Parathyroid adenoma (tissue), 2 donors: ENCODE results near the gene ART5.
A peak's percentile ranks its signal among the peaks of the same experiment; 100 is the strongest.
"Not testable (repeated sequence)": the region's sequence is repeated elsewhere in the genome, so short reads cannot be mapped to it uniquely, and the experiment has no call there.

Source experiments
- H2AFZ ChIP-seq: fragments of 300-600 bp; sonication (generic); one replicate; pipeline ENCODE4 v1.7.0; 2017; ENCODE audit warnings: antibody characterized with exemption, mild to moderate bottlenecking
- H3K27ac ChIP-seq: fragments of 300-600 bp; sonication (generic); one replicate; pipeline ENCODE4 v1.7.0; 2017
- H3K27me3 ChIP-seq: fragments of 300-600 bp; sonication (generic); one replicate; pipeline ENCODE4 v1.7.0; 2017; ENCODE audit warnings: low read length; ENCODE audit not compliant: control insufficient read depth, insufficient read depth
- H3K36me3 ChIP-seq: fragments of 300-600 bp; sonication (generic); one replicate; pipeline ENCODE4 v1.7.0; 2017; ENCODE audit warnings: low read length; ENCODE audit not compliant: control insufficient read depth, insufficient read depth
- H3K4me1 ChIP-seq: fragments of 300-600 bp; sonication (generic); one replicate; pipeline ENCODE4 v1.7.0; 2017; ENCODE audit warnings: control low read depth
- H3K4me2 ChIP-seq: fragments of 300-600 bp; sonication (generic); one replicate; pipeline ENCODE4 v1.7.0; 2017; ENCODE audit warnings: low read length
- H3K4me3 ChIP-seq: fragments of 300-600 bp; sonication (generic); one replicate; pipeline ENCODE4 v1.7.0; 2017; ENCODE audit warnings: low read depth, low read length
- H3K79me2 ChIP-seq: fragments of 300-600 bp; sonication (generic); one replicate; pipeline ENCODE4 v1.7.0; 2017; ENCODE audit warnings: control low read depth
- H3K9ac ChIP-seq: fragments of 300-600 bp; sonication (generic); one replicate; pipeline ENCODE4 v1.7.0; 2017; ENCODE audit warnings: mild to moderate bottlenecking
- H3K9me3 ChIP-seq: fragments of 300-600 bp; sonication (generic); one replicate; pipeline ENCODE4 v1.7.0; 2017; ENCODE audit warnings: low read length; ENCODE audit not compliant: control insufficient read depth
- TF ChIP-seq, protein P1 (sequence below): fragments of 300-600 bp; sonication (generic); IDR thresholded peaks from one replicate; pipeline ENCODE4 v1.7.0; 2017; ENCODE audit warnings: antibody characterized with exemption, mild to moderate bottlenecking
- donor health status: primary hyperparathyroidism.

Gene ART5

DNA sequence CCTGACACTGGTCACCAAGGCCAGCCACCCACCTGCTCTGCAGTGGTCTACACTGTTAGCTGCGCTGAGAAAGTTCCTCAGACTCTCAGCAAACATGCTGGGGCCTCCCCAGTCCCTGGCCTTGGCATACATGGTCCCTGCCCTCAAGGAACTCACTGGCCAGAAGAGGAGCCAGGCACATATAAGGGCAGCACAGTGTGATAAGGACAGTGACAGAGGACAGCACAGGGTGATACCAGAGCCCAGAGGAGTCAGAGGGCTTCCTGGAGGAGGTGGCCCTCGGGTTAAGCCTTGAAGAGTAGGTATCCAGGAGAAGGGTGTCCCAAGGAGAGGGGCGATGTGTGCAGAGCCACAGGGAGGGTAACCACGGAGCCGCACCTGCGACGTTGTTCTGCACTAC, 3.8 kb upstream of the ART5 start:
- no peaks in the 10 kb centered on the region for H3K9me3 ChIP-seq
- no peaks in the 10 kb centered on the region for H3K36me3 ChIP-seq
- H3K4me1 ChIP-seq = peaks cover 6% of the 10 kb centered on the region
- no peak overlapping the region for H2AFZ ChIP-seq
- no peak overlapping the region for H3K4me2 ChIP-seq
- TF ChIP-seq, protein P1, sequence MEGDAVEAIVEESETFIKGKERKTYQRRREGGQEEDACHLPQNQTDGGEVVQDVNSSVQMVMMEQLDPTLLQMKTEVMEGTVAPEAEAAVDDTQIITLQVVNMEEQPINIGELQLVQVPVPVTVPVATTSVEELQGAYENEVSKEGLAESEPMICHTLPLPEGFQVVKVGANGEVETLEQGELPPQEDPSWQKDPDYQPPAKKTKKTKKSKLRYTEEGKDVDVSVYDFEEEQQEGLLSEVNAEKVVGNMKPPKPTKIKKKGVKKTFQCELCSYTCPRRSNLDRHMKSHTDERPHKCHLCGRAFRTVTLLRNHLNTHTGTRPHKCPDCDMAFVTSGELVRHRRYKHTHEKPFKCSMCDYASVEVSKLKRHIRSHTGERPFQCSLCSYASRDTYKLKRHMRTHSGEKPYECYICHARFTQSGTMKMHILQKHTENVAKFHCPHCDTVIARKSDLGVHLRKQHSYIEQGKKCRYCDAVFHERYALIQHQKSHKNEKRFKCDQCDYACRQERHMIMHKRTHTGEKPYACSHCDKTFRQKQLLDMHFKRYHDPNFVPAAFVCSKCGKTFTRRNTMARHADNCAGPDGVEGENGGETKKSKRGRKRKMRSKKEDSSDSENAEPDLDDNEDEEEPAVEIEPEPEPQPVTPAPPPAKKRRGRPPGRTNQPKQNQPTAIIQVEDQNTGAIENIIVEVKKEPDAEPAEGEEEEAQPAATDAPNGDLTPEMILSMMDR = no peak
- no peak overlapping the region for H3K9ac ChIP-seq
- no peak overlapping the region for H3K4me3 ChIP-seq
- H3K79me2 ChIP-seq = no peaks in the 10 kb centered on the region
- H3K27me3 ChIP-seq = no peaks in the 10 kb centered on the region
- H3K27ac ChIP-seq = no peak overlapping the region

DNA sequence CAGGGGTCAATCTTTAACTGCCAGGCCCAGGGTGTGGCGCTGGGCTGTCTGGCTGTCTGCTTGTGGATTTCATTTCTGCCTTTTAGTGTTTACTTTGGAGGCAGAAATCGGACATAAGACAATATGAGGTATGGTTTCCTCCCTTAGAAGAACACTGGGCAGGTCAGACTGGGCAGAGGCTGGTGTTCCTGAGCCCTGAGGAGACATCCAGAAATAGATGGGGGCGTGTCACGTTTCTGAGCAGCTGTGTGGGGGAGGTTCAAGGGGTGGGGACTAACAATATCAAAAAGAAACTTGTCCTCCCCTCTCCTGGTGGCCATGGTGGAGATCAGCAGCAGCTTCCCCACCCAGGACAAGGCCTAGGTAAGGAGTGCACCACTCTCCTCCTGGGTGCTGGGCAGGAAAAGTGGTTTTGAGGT, 3.0 kb upstream of the ART5 start, which contains the start of gene ART1:
Gene ART1 (plus strand): TSS at position 312 of the 419 bp plus-strand sequence. CDS start 14,086 bp downstream, outside the sequence.
- no peaks in the 10 kb centered on the region for H3K36me3 ChIP-seq
- TF ChIP-seq, protein P1 = no peak
- no peak within 1 kb of the TSS for H3K4me3 ChIP-seq
- no peaks in the 10 kb centered on the region for H3K9me3 ChIP-seq
- no peak within 1 kb of the TSS for H3K9ac ChIP-seq
- no peak within 1 kb of the TSS for H3K4me2 ChIP-seq
- H3K27ac ChIP-seq = no peak within 1 kb of the TSS
- no peak within 1 kb of the TSS for H2AFZ ChIP-seq
- no peaks in the 10 kb centered on the region for H3K27me3 ChIP-seq
- no peaks in the 10 kb centered on the region for H3K79me2 ChIP-seq
- H3K4me1 ChIP-seq = peaks cover 6% of the 10 kb centered on the region

DNA sequence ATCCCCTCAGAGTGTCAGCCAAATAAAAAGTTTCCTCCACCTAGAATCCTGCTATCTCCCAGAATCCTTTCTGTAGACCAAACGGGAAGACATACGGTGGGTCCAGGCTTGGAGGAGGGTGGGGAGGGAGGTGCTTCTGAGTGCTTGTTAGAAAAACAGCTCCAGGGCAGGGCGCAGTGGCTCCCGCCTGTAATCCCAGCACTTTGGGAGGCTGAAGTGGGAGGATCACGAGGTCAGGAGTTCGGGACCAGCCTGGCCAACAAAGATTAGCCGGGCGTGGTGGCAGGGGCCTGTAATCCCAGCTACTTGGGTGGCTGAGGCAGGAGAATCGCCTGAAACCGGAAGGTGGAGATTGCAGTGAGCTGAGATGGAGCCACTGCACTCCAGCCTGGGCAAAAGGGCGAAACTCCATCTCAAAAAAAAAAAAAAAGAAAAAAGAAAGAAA, 1.3 kb upstream of the ART5 start:
- not testable (repeated sequence) for H3K27ac ChIP-seq, H3K79me2 ChIP-seq, H2AFZ ChIP-seq, H3K27me3 ChIP-seq, H3K36me3 ChIP-seq, H3K9ac ChIP-seq, H3K9me3 ChIP-seq, H3K4me3 ChIP-seq, H3K4me1 ChIP-seq
- peak overlapping the region; percentile 70 for H3K4me2 ChIP-seq

DNA sequence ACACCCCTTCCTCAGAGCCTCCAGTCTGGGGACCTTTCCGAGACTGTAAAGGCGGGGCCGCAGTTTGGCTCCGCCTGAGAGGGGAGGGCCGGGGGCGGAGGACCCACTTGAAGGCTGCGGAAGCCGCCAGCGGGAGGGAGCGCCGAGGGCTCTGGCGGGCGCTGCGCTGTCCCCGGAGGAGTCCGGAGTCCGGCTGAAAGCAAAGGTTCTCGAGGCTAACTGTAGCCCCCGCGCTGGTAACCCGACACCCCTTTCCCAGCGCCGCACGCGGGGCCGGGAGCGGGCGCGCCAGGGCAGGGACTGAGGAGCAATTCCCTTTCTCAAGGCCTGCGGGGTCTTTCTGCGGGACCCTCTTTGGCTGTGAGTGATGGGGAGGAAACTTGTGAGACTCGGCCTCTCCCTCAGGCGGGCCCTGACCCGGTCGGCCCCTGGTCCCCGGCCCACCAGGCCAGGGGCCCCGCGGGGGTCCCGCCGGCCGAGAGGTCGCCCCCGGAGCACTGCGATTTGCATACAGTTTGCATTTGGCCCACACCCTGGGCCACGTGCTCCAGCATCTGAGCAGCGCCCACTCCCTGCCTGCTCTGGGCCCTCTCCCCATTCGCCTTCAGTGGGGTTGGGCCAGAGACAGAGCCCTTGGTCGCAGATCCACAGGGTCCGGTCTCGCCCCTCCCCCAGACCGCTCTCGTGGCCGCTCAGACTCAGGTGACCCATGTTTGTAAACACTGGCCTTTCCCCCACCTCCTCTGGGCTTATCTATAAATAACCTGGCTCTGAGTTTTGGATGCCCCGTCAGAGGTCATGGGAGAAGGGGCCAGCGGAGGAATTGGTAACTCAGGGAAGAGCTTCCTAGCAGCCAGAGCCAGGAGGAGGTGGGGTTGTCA, 519 bp upstream of the ART5 start:
- Histone ChIP-seq H3K4me2 (peak overlapping the region; percentile 70), H3K9ac (no peak overlapping the region), H3K79me2 (no peaks in the 10 kb centered on the region), H3K36me3 (no peaks in the 10 kb centered on the region), H2AFZ (peak overlapping the region; percentile 77), H3K4me1 (peaks cover 6% of the 10 kb centered on the region), H3K27me3 (no peaks in the 10 kb centered on the region), H3K27ac (no peak overlapping the region), H3K4me3 (peak overlapping the region; percentile 53), H3K9me3 (no peaks in the 10 kb centered on the region)
- TF ChIP-seq, protein P1 = no peak

DNA sequence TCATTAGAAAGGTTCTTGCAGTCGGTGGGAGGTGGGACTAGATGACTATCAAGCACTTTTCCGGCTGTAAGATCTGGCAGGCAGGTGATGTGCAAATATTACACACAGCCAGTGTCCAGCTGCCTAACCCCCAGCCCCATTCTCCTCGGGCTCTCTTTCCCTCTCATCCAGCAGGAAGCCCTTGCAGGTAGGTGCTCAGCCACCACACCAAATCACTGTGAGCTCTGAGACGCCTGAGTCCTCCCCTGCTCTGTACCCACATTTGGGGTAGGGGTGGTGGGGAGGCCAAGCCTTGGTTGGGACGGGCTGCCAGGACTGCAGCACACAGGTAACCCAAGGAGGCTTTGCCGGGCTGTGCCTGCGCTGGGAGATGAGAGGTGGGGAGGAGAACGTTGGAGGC, 601 bp downstream of the ART5 start:
- no peak overlapping the region for H3K4me3 ChIP-seq
- no peaks in the 10 kb centered on the region for H3K27me3 ChIP-seq

More for the DNA sequence above, 601 bp downstream of the ART5 start:
- Histone ChIP-seq H2AFZ (no peak overlapping the region), H3K36me3 (no peaks in the 10 kb centered on the region), H3K4me1 (peaks cover 6% of the 10 kb centered on the region), H3K9ac (no peak overlapping the region), H3K4me2 (no peak overlapping the region), H3K27ac (no peak overlapping the region), H3K79me2 (no peaks in the 10 kb centered on the region), H3K9me3 (no peaks in the 10 kb centered on the region)
- TF ChIP-seq, protein P1 = no peak
